Activated CD4-positive, alpha-beta T cell treated with anti-CD3 and anti-CD28 coated beads, Interleukin-2, amount 50 U/mL, for 1 hour (primary cell): ENCODE data around the gene CREB3L2.

Source experiments
- DNase-seq: peaks from one replicate; pipeline ENCODE4 v3.0.0-alpha.2; 2020

The CREB3L2 gene

DNA sequence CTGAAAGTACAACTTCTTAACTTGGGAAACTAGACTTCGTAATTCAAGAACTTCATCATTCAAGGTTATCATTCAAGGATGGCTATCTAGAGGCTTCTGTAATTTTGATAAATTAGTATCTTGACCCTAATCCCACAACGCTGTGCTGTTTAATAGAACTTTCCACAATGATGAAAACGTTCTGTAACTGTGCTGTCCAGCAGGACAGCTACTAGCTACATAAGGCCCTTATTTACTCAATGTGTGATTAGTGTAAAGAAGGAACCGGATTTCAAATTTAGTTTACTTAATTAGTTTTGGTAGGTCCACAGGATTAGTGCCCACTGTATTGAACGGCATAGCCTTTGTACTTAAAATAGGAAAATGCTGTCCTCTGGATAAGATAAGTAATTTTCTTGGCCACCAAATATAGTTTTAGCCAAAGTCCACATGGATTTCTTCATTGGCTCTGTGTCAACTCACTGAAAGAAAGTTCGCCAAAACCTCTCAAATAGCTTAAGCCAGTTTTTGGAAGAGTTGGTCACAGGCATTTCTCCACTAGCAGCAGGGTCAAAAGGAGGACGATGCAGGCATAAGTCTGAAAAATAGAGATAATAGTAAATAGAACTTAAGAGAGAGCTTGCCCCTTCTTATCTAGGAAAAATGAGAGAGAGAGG lies 172.4 kb downstream of the CREB3L2 start:
- DNase-seq, result no peak

GRCh38 chr7:137828456-137828855 lies 173.4 kb downstream of the CREB3L2 start:
- no peak for DNase-seq

DNA sequence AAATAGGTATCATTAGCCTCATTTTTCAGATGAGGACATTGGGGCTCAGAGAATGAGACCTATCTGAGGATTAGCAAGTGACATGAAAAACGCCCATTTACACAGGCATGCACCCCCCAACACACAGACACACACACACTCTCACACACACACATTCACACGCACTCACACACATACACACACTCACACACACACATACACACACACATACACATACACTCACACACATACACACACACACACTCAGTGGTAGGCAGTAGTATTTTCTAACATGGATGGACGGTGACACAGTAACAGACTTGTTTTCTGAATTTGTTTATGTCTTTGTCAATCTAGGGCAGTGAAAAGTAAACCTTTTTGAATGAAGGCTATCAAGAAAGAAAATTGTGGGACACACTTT lies 176.4 kb downstream of the CREB3L2 start:
- DNase-seq, result no peak
